H9 (cell line): ENCODE results near the gene ATOX1. TPM values are rescaled to one million over a fixed set of nuclear protein-coding genes. Genes with fewer than 3 reads are reported as not detected.

Experiments
- DNase-seq: peaks from one replicate; pipeline ENCODE4 v3.0.0-alpha.2; 2017
- H2AFZ ChIP-seq: one replicate; pipeline ENCODE4 v1.6.1; 2013; ENCODE audit warnings: mild to moderate bottlenecking, low read length, control low read depth, moderate library complexity
- H2AK5ac ChIP-seq: 2 replicates; pipeline ENCODE4 v1.6.1; 2013; ENCODE audit warnings: low read length, control low read depth, mixed read lengths; ENCODE audit not compliant: insufficient read length
- H2BK120ac ChIP-seq: one replicate; pipeline ENCODE4 v1.6.1; 2013; ENCODE audit warnings: low read depth, mild to moderate bottlenecking, low read length, control low read depth, inconsistent platforms; ENCODE audit not compliant: poor library complexity, severe bottlenecking
- H2BK12ac ChIP-seq: 2 replicates; pipeline ENCODE4 v1.6.1; 2013; ENCODE audit warnings: low read length, control low read depth, mixed read lengths, low read depth; ENCODE audit not compliant: insufficient read length
- H2BK15ac ChIP-seq: 2 replicates; pipeline ENCODE4 v1.6.1; 2013; ENCODE audit warnings: low read depth, low read length, control low read depth
- H2BK20ac ChIP-seq: one replicate; pipeline ENCODE4 v1.6.1; 2013; ENCODE audit warnings: low read depth, mild to moderate bottlenecking, low read length, control low read depth, inconsistent platforms; ENCODE audit not compliant: poor library complexity, severe bottlenecking
- H2BK5ac ChIP-seq: 2 replicates; pipeline ENCODE4 v1.6.1; 2013; ENCODE audit warnings: low read length, control low read depth, mixed read lengths; ENCODE audit not compliant: insufficient read length
- H3K14ac ChIP-seq: 2 replicates; pipeline ENCODE4 v1.6.1; 2013; ENCODE audit warnings: low read length, control low read depth; ENCODE audit not compliant: insufficient read depth
- H3K18ac ChIP-seq: 2 replicates; pipeline ENCODE4 v1.6.1; 2013; ENCODE audit warnings: low read depth, mild to moderate bottlenecking, mixed read lengths, low read length, control low read depth; ENCODE audit not compliant: insufficient read length
- H3K23ac ChIP-seq: 2 replicates; pipeline ENCODE4 v1.6.1; 2013; ENCODE audit warnings: low read length, control low read depth, mixed read lengths, low read depth; ENCODE audit not compliant: insufficient read length
- H3K23me2 ChIP-seq: 2 replicates; pipeline ENCODE4 v1.6.1; 2013; ENCODE audit warnings: low read depth, mild to moderate bottlenecking, mixed read lengths, low read length, control low read depth; ENCODE audit not compliant: insufficient read length, poor library complexity, severe bottlenecking
- H3K27ac ChIP-seq: 2 replicates; pipeline ENCODE4 v1.5.1; 2013; ENCODE audit warnings: low read length, control low read depth, mixed read lengths, low read depth; ENCODE audit not compliant: insufficient read length
- H3K27me3 ChIP-seq: 2 replicates; pipeline ENCODE4 v1.6.1; 2013; ENCODE audit warnings: low read length, control low read depth, inconsistent platforms; ENCODE audit not compliant: insufficient read depth
- H3K4ac ChIP-seq: 2 replicates; pipeline ENCODE4 v1.6.1; 2013; ENCODE audit warnings: low read depth, mild to moderate bottlenecking, control low read depth, inconsistent platforms, low read length, moderate library complexity
- H3K4me1 ChIP-seq: 2 replicates; pipeline ENCODE4 v1.6.1; 2013; ENCODE audit warnings: low read length, control low read depth, inconsistent platforms; ENCODE audit not compliant: insufficient read depth
- H3K4me2 ChIP-seq: 2 replicates; pipeline ENCODE4 v1.6.1; 2013; ENCODE audit warnings: low read length, control low read depth, mixed read lengths; ENCODE audit not compliant: insufficient read length, insufficient read depth
- H3K56ac ChIP-seq: 2 replicates; pipeline ENCODE4 v1.6.1; 2013; ENCODE audit warnings: low read depth, mild to moderate bottlenecking, mixed read lengths, low read length, control low read depth; ENCODE audit not compliant: insufficient read length
- H3K79me1 ChIP-seq: 2 replicates; pipeline ENCODE4 v1.6.1; 2013; ENCODE audit warnings: low read depth, mild to moderate bottlenecking, moderate library complexity, low read length, control low read depth, inconsistent platforms; ENCODE audit not compliant: insufficient read depth, poor library complexity, severe bottlenecking
- H3K79me2 ChIP-seq: 2 replicates; pipeline ENCODE4 v1.6.1; 2013; ENCODE audit warnings: low read length, control low read depth, inconsistent platforms; ENCODE audit not compliant: insufficient read depth
- H3K9ac ChIP-seq: 2 replicates; pipeline ENCODE4 v1.6.1; 2013; ENCODE audit warnings: low read length, control low read depth, mixed read lengths; ENCODE audit not compliant: insufficient read length; ENCODE audit errors: extremely low read depth
- H3K9me3 ChIP-seq: one replicate; pipeline ENCODE4 v1.6.1; 2013; ENCODE audit warnings: low read depth, low read length, inconsistent platforms; ENCODE audit not compliant: control insufficient read depth
- H3T11ph ChIP-seq: one replicate; pipeline ENCODE4 v1.6.1; 2013; ENCODE audit warnings: mild to moderate bottlenecking, low read length, control low read depth, inconsistent platforms
- H4K20me1 ChIP-seq: one replicate; pipeline ENCODE4 v1.6.1; 2013; ENCODE audit not compliant: control insufficient read depth, insufficient read length, insufficient read depth
- H4K5ac ChIP-seq: 2 replicates; pipeline ENCODE4 v1.6.1; 2013; ENCODE audit warnings: low read depth, mild to moderate bottlenecking, mixed read lengths, low read length, control low read depth; ENCODE audit not compliant: insufficient read length
- H4K8ac ChIP-seq: replicated peaks from 2 replicates; pipeline ENCODE4 v1.6.1; 2013; ENCODE audit warnings: low read length, control low read depth, mixed read lengths, low read depth; ENCODE audit not compliant: insufficient read length
- H4K91ac ChIP-seq: 2 replicates; pipeline ENCODE4 v1.6.1; 2013; ENCODE audit warnings: low read depth, mild to moderate bottlenecking, moderate library complexity, mixed read lengths, low read length, control low read depth; ENCODE audit not compliant: insufficient read length
- H3K27ac Mint-ChIP-seq, 3 experiments: 2 replicates in 2 of 3; 3 replicates in 1 of 3; pipeline ENCODE4 v1.8.0; 2020 to 2021; ENCODE audit warnings: mixed read lengths in 3 of 3, mild to moderate bottlenecking in 1 of 3, moderate library complexity in 1 of 3
- H3K27me3 Mint-ChIP-seq: 2 replicates; pipeline ENCODE4 v1.8.0; 2021; ENCODE audit warnings: low read depth, mild to moderate bottlenecking, moderate library complexity, mixed read lengths
- H3K36me3 Mint-ChIP-seq, 3 experiments: 2 replicates in 2 of 3; 3 replicates in 1 of 3; pipeline ENCODE4 v1.8.0; 2020 to 2021; ENCODE audit warnings: low read depth in 3 of 3, mixed read lengths in 3 of 3; ENCODE audit not compliant: insufficient read depth in 1 of 3
- H3K4me1 Mint-ChIP-seq, 2 experiments: 2 replicates each; pipeline ENCODE4 v1.8.0; 2020; ENCODE audit warnings: mixed read lengths in 2 of 2
- H3K4me3 Mint-ChIP-seq, 2 experiments: 2 replicates in 1 of 2; 3 replicates in 1 of 2; pipeline ENCODE4 v1.8.0; 2020 to 2021; ENCODE audit warnings: mild to moderate bottlenecking in 2 of 2, mixed read lengths in 2 of 2, moderate library complexity in 1 of 2
- H3K9me3 Mint-ChIP-seq, 2 experiments: 2 replicates in 1 of 2; 3 replicates in 1 of 2; pipeline ENCODE4 v1.8.0; 2020; ENCODE audit warnings: mild to moderate bottlenecking in 2 of 2, mixed read lengths in 2 of 2, moderate library complexity in 1 of 2
- total RNA-seq: library from RNA; stranded (reverse); gene quantifications from 2 replicates; pipeline ENCODE4 v1.2.1, GENCODE V29; 2021
- TF ChIP-seq, protein P1 (sequence below): fragments of 200-600 bp; sonication (generic); conservative IDR thresholded peaks from 3 replicates; pipeline ENCODE4 v1.8.0; 2021; ENCODE audit warnings: antibody characterized with exemption, mild to moderate bottlenecking

Gene ATOX1
- total RNA-seq, 1 experiment from 2014 or later: 75.0 TPM

GRCh38 chr5:151706906-151707305, 51.5 kb downstream of the ATOX1 start:
- Histone ChIP-seq H3K9ac (no peak overlapping the region), H3K18ac (no peak overlapping the region), H3K9me3 (no peaks in the 10 kb centered on the region), H3T11ph (no peak overlapping the region), H3K14ac (no peak overlapping the region), H3K79me1 (no peaks in the 10 kb centered on the region), H4K8ac (no peak overlapping the region), H2BK12ac (no peak overlapping the region), H2BK120ac (no peak overlapping the region), H3K4me1 (no peaks in the 10 kb centered on the region), H2BK5ac (no peak overlapping the region), H4K20me1 (no peaks in the 10 kb centered on the region), H2AK5ac (no peak overlapping the region), H3K23ac (no peak overlapping the region), H3K4ac (no peak overlapping the region), H2BK20ac (no peak overlapping the region), H3K27ac (no peak overlapping the region), H3K79me2 (no peaks in the 10 kb centered on the region), H3K23me2 (no peaks in the 10 kb centered on the region), H2AFZ (no peak overlapping the region), H3K27me3 (no peaks in the 10 kb centered on the region; the same call in 1 of the 2 replicates), H3K4me2 (no peak overlapping the region), H4K5ac (no peak overlapping the region), H3K56ac (no peak overlapping the region), H4K91ac (no peak overlapping the region), H2BK15ac (no peak overlapping the region)
- no peak for DNase-seq
- H3K36me3 Mint-ChIP-seq: no peaks in the 10 kb centered on the region
- no peaks in the 10 kb centered on the region for H3K9me3 Mint-ChIP-seq
- TF ChIP-seq, protein P1, sequence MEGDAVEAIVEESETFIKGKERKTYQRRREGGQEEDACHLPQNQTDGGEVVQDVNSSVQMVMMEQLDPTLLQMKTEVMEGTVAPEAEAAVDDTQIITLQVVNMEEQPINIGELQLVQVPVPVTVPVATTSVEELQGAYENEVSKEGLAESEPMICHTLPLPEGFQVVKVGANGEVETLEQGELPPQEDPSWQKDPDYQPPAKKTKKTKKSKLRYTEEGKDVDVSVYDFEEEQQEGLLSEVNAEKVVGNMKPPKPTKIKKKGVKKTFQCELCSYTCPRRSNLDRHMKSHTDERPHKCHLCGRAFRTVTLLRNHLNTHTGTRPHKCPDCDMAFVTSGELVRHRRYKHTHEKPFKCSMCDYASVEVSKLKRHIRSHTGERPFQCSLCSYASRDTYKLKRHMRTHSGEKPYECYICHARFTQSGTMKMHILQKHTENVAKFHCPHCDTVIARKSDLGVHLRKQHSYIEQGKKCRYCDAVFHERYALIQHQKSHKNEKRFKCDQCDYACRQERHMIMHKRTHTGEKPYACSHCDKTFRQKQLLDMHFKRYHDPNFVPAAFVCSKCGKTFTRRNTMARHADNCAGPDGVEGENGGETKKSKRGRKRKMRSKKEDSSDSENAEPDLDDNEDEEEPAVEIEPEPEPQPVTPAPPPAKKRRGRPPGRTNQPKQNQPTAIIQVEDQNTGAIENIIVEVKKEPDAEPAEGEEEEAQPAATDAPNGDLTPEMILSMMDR: no peak
- H3K27me3 Mint-ChIP-seq: no peaks in the 10 kb centered on the region; the same call in 1 of the 2 replicates
- H3K4me1 Mint-ChIP-seq: peaks cover 3 to 6% of the 10 kb centered on the region in 2 experiments; a peak in 1 of 4 replicates
- no peak overlapping the region for H3K4me3 Mint-ChIP-seq
- H3K27ac Mint-ChIP-seq: no peak overlapping the region
